Ascending aorta (tissue), 2 donors: ENCODE measurements around the gene HSPA12A. TPM values are rescaled to one million over a fixed set of nuclear protein-coding genes. Genes with fewer than 3 reads are reported as not detected.

ENCODE experiments used
- DNase-seq, 2 donors: peaks; one replicate each; pipeline ENCODE4 v3.0.0-alpha.2; 2019; ENCODE audit warnings: low spot score in 2 of 2
- H3K27ac ChIP-seq, 2 donors: fragments of 200-600 bp; sonication (generic); one replicate each; pipeline ENCODE4 v1.5.1; 2016 to 2017; ENCODE audit warnings: mild to moderate bottlenecking in 1 of 2
- H3K27me3 ChIP-seq: fragments of 200-600 bp; sonication (generic); one replicate; pipeline ENCODE4 v1.5.1; 2017
- H3K36me3 ChIP-seq, 2 donors: fragments of 200-600 bp; sonication (generic); one replicate each; pipeline ENCODE4 v1.5.1; 2016
- H3K4me1 ChIP-seq, 2 donors: fragments of 200-600 bp; sonication (generic); one replicate each; pipeline ENCODE4 v1.5.1; 2016 to 2017; ENCODE audit warnings: mild to moderate bottlenecking in 1 of 2
- H3K4me3 ChIP-seq, 2 donors: fragments of 200-600 bp; sonication (generic); one replicate each; pipeline ENCODE4 v1.5.1; 2016 to 2017; ENCODE audit warnings: mild to moderate bottlenecking in 1 of 2
- H3K9me3 ChIP-seq, 2 donors: fragments of 200-600 bp; sonication (generic); one replicate each; pipeline ENCODE4 v1.5.1; 2016
- intact Hi-C: fragments of 100-400 bp; cut with DNase I; formaldehyde crosslinking; loops from one replicate; pipeline ENCODE4 v1.15.1; 2023
- total RNA-seq: library from RNA; depleted of rRNA; stranded (reverse); fragments of >200 nt; gene quantifications from one replicate; pipeline ENCODE4 v1.1.0, GENCODE V29; 2016
- TF ChIP-seq, protein P1 (sequence below), 3 experiments: fragments of 200-600 bp in 2 of 3; fragments of 450-650 bp in 1 of 3; sonication (generic) in 2 of 3; IDR thresholded peaks; one replicate each; pipeline ENCODE4 v1.5.1; 2016 to 2019; ENCODE audit warnings: antibody characterized with exemption in 3 of 3, mild to moderate bottlenecking in 1 of 3, moderate library complexity in 1 of 3

The HSPA12A gene
- total RNA-seq, 1 donor from 2014 or later, result 5.5 TPM

GRCh38 chr10:116634126-116634975 is 108.0 kb downstream of the HSPA12A start:
- Histone ChIP-seq H3K4me3 (no peak overlapping the region), H3K9me3 (no peaks in the 10 kb centered on the region), H3K27ac (no peak overlapping the region), H3K4me1 (no peaks in the 10 kb centered on the region), H3K27me3 (no peaks in the 10 kb centered on the region), H3K36me3 (no peaks in the 10 kb centered on the region)
- TF ChIP-seq, protein P1, sequence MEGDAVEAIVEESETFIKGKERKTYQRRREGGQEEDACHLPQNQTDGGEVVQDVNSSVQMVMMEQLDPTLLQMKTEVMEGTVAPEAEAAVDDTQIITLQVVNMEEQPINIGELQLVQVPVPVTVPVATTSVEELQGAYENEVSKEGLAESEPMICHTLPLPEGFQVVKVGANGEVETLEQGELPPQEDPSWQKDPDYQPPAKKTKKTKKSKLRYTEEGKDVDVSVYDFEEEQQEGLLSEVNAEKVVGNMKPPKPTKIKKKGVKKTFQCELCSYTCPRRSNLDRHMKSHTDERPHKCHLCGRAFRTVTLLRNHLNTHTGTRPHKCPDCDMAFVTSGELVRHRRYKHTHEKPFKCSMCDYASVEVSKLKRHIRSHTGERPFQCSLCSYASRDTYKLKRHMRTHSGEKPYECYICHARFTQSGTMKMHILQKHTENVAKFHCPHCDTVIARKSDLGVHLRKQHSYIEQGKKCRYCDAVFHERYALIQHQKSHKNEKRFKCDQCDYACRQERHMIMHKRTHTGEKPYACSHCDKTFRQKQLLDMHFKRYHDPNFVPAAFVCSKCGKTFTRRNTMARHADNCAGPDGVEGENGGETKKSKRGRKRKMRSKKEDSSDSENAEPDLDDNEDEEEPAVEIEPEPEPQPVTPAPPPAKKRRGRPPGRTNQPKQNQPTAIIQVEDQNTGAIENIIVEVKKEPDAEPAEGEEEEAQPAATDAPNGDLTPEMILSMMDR (IDR thresholded peaks at IDR 0.05), result no peak
- intact Hi-C loops, result no loop called here
- no peak for DNase-seq

DNA sequence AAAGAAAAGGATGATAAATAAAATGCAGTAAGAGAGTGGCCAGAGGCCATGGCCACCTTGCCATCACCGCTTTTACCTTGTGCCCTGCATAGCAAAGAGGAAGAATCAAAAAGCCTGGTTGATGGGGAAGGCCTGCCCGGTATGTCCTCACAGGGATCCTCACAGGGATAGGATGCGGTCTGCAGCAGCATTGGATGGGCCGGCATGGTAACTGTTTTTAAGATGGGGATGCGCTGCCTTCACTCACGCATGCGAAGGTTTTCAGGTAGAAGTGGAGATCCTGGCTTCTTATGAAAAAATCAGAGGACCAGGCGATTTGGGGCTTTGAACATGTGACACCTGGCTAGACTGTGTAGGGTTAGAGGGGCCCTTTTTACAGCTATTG is 109.2 kb downstream of the HSPA12A start:
- TF ChIP-seq, protein P1 (IDR thresholded peaks at IDR 0.05), result no peak
- H3K9me3 ChIP-seq, result no peaks in the 10 kb centered on the region
- H3K4me1 ChIP-seq, result no peaks in the 10 kb centered on the region
- no peaks in the 10 kb centered on the region for H3K27me3 ChIP-seq
- no peak overlapping the region for H3K27ac ChIP-seq
- DNase-seq, result no peak
- H3K36me3 ChIP-seq, result no peaks in the 10 kb centered on the region
- no peak overlapping the region for H3K4me3 ChIP-seq
- intact Hi-C loops, result no loop called here

GRCh38 chr10:116632596-116633215 is 109.7 kb downstream of the HSPA12A start:
- Histone ChIP-seq H3K4me3 (no peak overlapping the region), H3K9me3 (no peaks in the 10 kb centered on the region), H3K4me1 (no peaks in the 10 kb centered on the region), H3K27ac (no peak overlapping the region), H3K27me3 (no peaks in the 10 kb centered on the region), H3K36me3 (no peaks in the 10 kb centered on the region)
- intact Hi-C loops, result no loop called here
- TF ChIP-seq, protein P1 (IDR thresholded peaks at IDR 0.05), result no peak
- DNase-seq, result no peak

GRCh38 chr10:116631871-116632295 is 110.5 kb downstream of the HSPA12A start:
- DNase-seq, result no peak
- Histone ChIP-seq H3K4me1 (no peaks in the 10 kb centered on the region), H3K9me3 (no peaks in the 10 kb centered on the region), H3K27ac (no peak overlapping the region), H3K4me3 (no peak overlapping the region), H3K36me3 (no peaks in the 10 kb centered on the region), H3K27me3 (no peaks in the 10 kb centered on the region)
- intact Hi-C loops, result no loop called here
- TF ChIP-seq, protein P1 (IDR thresholded peaks at IDR 0.05), result no peak

GRCh38 chr10:116630020-116630419 is 112.3 kb downstream of the HSPA12A start:
- no peak for DNase-seq
- Histone ChIP-seq H3K36me3 (no peaks in the 10 kb centered on the region), H3K4me1 (no peaks in the 10 kb centered on the region), H3K27ac (no peak overlapping the region), H3K4me3 (no peak overlapping the region), H3K9me3 (no peaks in the 10 kb centered on the region), H3K27me3 (no peaks in the 10 kb centered on the region)
- TF ChIP-seq, protein P1 (IDR thresholded peaks at IDR 0.05), result no peak
- intact Hi-C loops, result no loop called here
